ENCODE measurements around the gene LHPP.

Gene LHPP

DNA sequence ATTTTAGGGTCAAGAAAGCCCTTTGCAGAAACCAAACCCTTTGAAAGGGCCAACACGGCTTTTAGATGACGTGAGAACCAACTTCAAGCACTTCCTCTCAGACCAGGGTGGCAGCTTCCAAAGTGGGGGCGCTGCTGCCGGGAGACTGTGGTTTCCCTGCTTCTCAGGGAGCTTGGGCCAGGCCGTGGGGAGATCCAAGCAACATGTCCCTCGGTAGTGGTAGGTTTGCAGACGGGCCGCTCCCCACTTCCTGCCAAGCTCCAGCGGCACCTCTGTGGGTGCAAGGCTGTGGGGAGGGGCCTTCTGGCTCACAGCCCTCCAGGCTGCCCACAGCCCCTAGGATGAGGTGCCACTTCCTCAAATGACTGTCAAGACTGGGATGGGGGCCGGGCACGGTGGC, 150.1 kb downstream of the LHPP start:
- peak; percentile 59 for DNase-seq

DNA sequence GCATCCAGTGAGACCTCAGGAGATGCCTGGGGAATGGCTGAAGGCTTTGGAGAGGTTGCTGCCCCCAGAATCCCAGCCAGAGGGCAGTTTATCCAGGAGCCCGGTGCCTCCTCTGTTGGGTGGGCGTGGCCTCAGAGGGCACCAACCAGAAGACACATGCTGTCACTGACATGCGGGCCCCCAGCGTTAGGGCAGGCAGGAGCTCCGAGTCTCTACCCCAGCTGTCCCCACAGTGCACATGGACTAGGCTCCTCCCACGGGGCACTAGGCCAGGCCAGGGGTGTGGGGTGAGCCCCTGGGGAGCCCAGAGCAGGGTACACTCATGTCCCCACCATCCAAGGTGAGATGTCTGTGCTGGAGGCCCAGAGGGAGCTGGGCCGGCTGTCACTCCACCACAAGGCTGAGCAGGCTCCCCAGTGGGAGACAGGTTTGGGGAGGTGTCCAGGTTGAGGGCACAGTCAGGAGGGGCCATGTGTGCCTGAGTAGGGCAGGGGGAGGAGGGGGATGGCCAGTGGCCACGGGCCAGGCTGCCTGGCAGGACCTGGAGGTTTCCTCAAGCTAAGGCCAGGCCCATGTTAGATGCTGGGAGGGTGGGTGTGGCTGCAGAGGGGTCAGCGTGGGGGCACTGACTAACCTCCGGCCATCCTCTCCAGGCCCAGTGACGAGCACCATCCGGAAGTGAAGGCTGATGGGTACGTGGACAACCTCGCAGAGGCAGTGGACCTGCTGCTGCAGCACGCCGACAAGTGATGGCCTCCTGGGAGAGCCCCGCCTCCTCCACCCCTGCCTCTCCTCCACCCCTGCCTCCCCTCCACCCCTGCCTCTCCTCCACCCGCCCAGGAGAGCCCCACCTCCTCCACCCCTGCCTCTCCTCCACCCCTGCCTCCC, 151.2 kb downstream of the LHPP start:
- no peak for DNase-seq

DNA sequence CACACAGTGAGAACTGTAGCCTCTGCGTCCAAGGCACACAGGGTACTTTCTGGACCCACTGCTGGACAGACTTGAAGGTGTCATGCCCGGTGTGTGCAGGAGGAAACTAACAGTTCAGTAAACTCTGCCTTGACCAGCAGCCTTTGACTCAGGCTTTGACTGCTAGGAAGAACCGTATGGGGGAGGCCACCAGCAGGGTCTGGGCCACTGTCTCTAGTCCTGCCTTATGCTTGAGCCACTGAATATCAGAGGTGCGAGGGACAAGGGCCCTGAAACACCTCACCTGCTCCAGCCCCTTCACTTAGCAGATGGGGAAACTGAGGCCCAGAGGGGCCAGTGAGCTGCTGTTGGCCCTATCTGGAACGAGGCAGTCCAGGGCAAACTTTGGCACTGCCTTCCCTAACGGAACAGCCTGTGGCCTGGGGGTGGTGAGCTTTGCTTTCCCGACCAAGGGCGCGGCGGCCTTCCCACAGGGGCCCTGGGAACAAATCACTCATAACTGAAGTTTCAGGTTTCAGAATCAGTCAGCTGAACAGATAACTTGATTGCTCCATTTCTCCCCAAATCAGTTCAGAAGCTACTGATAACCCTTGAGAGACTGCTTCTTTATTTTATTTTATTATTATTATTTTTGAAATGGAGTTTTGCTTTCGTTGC, 152.5 kb downstream of the LHPP start:
- DNase-seq, result no peak

- no peak for DNase-seq
Measured at GRCh38 chr10:124615259-124615658, 153.6 kb downstream of the LHPP start.

GRCh38 chr10:124616040-124616835, 154.6 kb downstream of the LHPP start:
- DNase-seq, result peak; percentile 34

DNA sequence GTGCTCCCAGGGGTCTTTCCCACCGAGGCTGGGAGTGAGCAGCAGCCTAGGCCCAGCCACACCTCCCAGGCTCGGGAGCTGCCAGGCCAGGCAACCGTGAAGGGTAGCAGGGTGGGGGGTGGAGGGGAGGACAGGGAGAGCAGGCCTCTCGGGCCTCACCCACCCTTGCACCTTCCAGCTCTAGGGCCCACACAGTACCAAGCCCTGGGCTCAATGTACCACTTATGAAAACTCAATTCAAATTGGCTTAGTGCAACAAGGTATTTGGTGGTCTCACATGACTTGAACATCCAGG, 155.2 kb downstream of the LHPP start:
- DNase-seq, result no peak

DNA sequence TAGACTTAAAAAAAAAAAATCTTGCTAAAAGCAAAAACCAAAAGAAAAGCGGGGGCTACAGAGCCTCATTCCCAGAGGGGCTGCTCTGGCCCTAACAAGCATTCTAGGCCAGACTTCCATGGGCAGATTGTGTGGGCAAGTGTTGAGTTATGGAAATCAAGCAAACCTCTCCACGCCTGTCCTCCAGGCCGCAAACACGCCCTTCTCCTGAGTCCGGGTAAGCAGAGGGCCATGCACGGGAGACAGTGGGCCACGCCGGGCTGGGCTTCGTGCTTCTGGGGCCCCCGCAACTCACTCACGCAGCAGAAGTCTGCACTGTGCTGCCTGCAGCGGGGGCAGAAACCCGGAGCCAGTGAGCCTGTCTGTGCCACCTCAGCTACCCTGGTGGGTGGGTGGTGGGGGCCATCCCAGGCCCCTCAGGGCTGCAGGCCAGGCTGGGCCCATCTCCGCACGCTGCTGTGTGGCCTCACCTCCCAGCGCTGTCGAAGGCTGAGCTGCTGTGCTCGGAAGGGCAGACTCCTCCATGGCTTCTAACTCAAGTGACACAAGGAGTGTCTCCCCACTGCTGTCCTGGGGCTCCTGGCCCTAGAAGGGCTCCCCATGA, 156.9 kb downstream of the LHPP start:
- DNase-seq, result no peak

DNA sequence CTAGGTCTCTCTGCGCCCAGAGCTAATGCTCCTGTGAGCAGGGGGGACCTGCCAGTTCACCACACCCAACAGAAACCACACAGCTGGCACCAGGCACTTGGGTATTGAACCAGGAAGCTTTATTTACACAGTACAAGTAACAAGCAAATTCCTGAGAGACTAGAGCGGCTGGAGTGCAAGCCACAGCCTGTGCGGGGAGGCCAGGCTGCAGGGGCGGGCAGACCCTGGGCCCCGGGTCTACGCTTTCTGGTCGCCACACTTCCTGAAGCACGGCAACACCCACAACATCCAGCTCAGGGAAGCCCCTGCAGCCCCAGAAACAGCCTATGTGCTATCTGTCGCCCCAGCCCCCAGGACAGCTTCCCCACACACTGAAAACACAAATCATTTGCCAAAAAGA, 157.6 kb downstream of the LHPP start:
- peak; percentile 26 for DNase-seq

- DNase-seq, result no peak
Measured at GRCh38 chr10:124619802-124620490, 158.3 kb downstream of the LHPP start.

GRCh38 chr10:124621637-124622036, 160.0 kb downstream of the LHPP start:
- DNase-seq, result no peak

DNA sequence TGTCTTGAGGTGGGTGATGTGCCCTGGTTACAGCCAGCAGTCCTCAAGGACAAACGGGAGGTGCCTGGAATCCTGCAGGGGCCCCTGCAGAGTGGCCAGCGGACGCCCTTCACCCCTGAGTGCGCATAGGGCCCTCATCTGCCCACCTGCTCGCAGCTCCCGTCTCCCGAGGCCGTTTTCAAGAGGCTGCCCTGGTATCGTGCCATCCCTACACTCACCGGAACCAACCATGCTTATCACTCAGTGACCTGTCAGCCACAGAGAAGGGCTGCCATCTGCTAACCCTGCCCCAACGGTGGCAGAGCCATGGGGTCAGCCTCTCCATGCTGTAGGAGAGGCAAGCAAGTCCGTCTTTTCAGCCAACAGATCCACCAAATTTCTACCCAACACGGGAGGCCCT, 160.5 kb downstream of the LHPP start:
- no peak for DNase-seq

DNA sequence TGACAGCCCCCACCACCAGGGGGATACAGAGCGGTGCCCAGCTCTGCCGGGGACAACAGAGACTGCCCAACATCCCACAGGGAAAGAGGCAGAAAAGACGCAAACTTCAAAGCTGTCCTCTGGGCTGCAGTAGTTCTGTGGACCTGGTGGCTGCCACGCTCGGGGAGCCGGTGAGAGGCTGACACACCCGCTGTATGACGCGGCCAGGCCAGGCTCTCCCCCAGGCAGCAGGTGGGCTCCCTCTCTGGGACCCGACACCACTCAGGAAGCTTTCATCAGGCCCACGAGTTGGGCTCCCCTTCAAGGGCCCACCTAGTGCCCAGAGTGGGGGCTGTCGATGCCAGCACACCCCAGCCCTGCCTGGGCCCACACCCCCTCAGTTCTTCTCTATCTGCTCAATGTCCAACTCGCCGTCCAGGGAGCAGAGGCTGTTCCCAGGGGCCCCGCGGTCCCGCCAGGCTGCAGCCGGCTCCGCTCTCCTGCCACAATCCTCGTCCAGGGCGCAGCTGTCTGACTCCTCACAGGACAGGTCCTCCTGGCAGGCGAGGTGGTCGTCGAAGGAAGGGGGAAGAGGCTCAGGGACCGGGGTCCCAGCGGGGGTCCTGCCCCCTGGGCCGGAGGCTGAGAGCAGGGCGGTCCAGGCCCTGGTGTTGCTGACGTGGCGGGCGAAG, 161.4 kb downstream of the LHPP start:
- no peak for DNase-seq

- no peak for DNase-seq
Measured at GRCh38 chr10:124624006-124624405, 162.4 kb downstream of the LHPP start.

GRCh38 chr10:124624466-124624865, 162.8 kb downstream of the LHPP start:
- no peak for DNase-seq

DNA sequence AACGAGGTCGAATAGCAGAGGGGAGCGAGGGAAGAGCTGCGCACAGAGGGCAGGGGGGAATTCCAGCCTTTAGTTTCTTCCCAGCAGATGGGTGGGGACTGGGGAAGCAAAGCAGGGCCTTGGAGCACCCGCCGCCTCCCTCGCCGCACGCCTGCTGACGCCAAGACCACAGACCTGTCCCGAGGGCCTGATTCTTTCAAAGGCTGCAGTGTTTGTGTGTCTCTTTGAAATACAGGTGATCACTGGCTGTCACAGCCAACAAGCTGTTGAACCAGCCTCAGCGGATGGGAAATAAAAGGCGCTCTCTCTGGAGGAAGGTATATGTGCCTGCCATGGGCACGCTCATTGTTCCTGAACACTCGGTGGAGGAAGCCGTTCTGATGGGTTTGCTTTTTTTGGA, 163.3 kb downstream of the LHPP start:
- DNase-seq, result no peak

GRCh38 chr10:124625831-124626238, 164.2 kb downstream of the LHPP start:
- DNase-seq, result no peak

DNA sequence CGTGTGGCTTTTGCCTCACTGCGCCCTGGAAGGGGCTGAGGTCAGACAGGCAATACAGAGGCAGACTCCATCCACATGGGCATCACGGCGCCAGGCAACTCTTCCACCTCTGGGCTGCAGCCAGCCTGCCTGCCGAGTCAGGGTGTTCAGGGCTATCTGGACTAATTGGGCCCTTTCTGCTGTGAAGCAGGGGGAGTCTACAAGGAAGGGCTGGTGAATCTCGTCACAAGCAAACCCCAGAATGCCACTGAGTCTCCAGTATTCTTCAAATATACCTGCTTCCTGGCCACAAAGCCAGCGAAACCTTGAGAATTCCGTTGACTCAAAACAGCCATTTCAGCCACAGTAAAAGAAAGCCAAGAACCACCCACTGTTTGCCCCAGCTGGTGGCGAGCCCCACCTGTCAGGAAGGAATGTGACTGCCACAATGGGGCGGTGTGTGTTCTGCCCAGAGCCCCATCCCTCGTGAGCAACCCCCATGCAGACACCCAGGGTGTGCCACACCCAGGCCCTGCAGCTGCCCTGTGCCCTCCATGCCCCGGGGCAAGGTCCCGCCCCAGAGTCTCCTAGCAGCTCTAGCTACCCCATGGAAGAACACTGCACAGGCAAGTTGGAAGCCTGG, 165.2 kb downstream of the LHPP start:
- DNase-seq, result no peak

- DNase-seq, result no peak
Measured at GRCh38 chr10:124627866-124628675, 166.4 kb downstream of the LHPP start.

DNA sequence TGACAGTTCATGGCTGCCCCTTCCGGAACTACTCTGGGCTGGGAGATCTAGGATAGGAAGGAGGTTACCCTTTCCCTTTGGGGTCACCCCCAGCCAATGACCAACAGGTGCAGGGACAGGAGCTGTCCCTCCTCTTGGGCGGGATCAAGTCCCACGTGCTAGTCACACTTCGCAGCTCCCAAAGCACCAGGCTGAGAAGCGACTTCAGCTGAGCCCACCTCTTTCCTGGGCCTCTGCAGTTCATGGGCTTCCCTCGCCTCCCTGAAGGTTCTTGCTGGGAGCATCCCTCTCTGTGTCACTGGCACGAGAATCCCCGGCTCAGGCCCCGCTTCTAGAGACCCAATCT, 167.0 kb downstream of the LHPP start:
- no peak for DNase-seq

DNA sequence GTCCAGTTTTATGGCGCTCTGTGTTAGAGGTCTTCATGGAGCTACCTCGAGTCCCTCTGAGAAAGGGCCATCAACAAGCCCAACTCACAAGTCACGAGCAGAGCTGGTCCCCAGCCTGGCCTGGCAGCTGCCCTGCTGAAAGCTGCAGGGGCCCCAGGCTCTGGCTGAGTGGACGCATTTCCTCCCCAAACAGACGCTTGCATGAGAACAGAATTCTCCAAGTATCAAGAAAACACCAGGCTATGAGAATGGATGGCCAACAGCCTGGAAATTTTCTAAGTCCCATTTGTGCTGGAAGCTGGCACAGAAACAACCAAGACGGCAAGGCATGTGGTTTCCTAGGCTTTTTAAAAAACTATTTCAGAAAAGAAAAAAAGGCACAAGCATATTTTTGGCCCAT, 167.8 kb downstream of the LHPP start:
- no peak for DNase-seq

DNA sequence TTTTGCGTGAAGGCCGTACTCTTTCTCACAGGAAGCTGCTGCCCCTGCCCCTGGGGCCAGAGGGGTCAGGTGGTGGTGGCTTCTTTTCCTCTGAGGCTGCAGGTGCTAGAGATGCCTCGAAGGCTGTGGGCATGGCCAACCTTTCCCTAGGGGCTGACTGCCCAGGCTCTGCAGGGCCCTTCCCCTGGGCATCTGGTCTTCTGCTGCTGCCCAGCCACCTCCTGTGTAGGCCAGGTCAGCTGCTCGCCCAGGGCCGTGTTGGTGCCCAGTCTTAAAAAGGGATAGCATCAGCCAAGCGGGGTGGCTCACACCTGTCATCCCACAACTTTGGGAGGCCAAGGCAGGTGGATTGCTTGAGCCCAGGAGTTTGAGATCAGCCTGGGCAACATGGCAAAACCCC, 168.2 kb downstream of the LHPP start:
- no peak for DNase-seq

Data from activated gamma-delta T cell (primary cell).